GM23338 (cell line): ENCODE results near the gene MAPK8.
"Not testable (repeated sequence)": the region's sequence is repeated elsewhere in the genome, so short reads cannot be mapped to it uniquely, and the experiment has no call there.

Experiments
- CTCF ChIP-seq, 2 experiments: fragments of 200-600 bp in 1 of 2; sonication (generic) in 1 of 2; conservative IDR thresholded peaks; 2 replicates each; pipeline versions ENCODE4 v1.5.1 to v1.6.1; 2016 to 2017; ENCODE audit warnings: antibody characterized with exemption in 2 of 2, low read depth in 2 of 2, mild to moderate bottlenecking in 2 of 2, moderate library complexity in 1 of 2
- EZH2 ChIP-seq: fragments of 200-600 bp; sonication (generic); IDR thresholded peaks from one replicate; pipeline ENCODE4 v1.8.0; 2017; ENCODE audit warnings: antibody characterized with exemption, mild to moderate bottlenecking, low read depth; ENCODE audit not compliant: unreplicated experiment
- EZH2phosphoT487 ChIP-seq: fragments of 200-600 bp; sonication (generic); IDR thresholded peaks from one replicate; pipeline ENCODE4 v1.8.1; 2018; ENCODE audit warnings: antibody characterized with exemption; ENCODE audit not compliant: unreplicated experiment
- JUNB ChIP-seq: IDR thresholded peaks from one replicate; pipeline ENCODE4 v1.6.1; 2016; ENCODE audit warnings: antibody characterized with exemption; ENCODE audit not compliant: unreplicated experiment
- POLR2AphosphoS5 ChIP-seq: IDR thresholded peaks from 2 replicates; pipeline ENCODE4 v1.6.1; 2016; ENCODE audit warnings: antibody characterized with exemption, low read depth
- REST ChIP-seq: IDR thresholded peaks from one replicate; pipeline ENCODE4 v1.6.1; 2018; ENCODE audit warnings: antibody characterized with exemption; ENCODE audit not compliant: unreplicated experiment
- ZNF462 ChIP-seq: fragments of 250-450 bp; sonication (Bioruptor Pico); IDR thresholded peaks from 2 replicates; pipeline ENCODE4 v1.5.0; 2020; ENCODE audit warnings: mild to moderate bottlenecking, moderate library complexity

- not testable (repeated sequence) for TF ChIP-seq CTCF (conservative IDR thresholded peaks at IDR 0.05; ENCODE audit: low read depth in 2 of 2); POLR2AphosphoS5; EZH2phosphoT487; REST; EZH2; JUNB; ZNF462 (CRISPR knock-in tag)
Observed at GRCh38 chr10:48421862-48422261, 115.4 kb downstream of the MAPK8 start.
